ENCODE measurements around the gene FGF14.

DNA sequence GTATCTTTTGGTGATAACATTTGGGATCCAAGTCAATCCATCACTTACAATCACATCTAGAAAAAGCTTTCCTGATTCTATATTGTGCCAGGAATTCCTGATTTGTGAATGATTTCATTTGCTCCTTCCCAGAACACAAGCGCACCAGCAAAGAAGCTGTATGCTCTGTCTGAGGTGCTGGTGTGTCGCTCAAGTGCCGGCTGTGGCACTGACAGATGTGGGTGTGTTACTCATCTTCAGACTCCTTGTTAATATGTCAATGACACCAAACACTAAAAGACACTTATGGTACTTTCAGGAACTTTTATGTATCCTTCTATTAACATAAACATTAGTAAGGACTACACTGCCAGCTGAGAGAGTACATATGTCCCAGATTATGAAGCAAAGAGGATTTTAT is 520.3 kb downstream of the FGF14 start:
- TF ChIP-seq, protein P1, sequence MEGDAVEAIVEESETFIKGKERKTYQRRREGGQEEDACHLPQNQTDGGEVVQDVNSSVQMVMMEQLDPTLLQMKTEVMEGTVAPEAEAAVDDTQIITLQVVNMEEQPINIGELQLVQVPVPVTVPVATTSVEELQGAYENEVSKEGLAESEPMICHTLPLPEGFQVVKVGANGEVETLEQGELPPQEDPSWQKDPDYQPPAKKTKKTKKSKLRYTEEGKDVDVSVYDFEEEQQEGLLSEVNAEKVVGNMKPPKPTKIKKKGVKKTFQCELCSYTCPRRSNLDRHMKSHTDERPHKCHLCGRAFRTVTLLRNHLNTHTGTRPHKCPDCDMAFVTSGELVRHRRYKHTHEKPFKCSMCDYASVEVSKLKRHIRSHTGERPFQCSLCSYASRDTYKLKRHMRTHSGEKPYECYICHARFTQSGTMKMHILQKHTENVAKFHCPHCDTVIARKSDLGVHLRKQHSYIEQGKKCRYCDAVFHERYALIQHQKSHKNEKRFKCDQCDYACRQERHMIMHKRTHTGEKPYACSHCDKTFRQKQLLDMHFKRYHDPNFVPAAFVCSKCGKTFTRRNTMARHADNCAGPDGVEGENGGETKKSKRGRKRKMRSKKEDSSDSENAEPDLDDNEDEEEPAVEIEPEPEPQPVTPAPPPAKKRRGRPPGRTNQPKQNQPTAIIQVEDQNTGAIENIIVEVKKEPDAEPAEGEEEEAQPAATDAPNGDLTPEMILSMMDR (IDR thresholded peaks at IDR 0.05): no peak
- no peak for TF ChIP-seq POLR2A (IDR thresholded peaks at IDR 0.05)
